Measurements from ENCODE around the gene NUDT7.

The NUDT7 gene

DNA sequence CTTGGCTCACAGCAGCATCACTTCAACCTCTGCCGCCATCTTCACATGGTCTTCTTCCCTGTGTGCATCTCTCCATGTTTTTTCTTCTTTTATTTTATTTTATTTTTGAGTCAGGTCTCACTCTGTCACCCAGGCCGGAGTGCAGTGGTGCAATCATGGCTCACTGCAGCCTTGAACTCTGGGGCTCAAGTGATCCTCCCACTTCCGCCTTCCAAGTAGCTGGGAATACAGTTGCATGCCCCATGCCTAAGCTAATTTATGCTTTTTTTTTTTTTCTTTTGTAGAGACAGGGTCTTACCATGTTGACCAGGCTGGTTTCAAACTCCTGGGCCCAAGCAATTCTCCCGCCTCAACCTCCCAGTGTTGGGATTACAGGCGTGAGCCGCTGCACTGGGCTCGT is 1.9 kb downstream of the NUDT7 start:
- no peak for DNase-seq (ENCODE audit: low read depth)

GRCh38 chr16:77729951-77730350 is 7.6 kb downstream of the NUDT7 start:
- DNase-seq (ENCODE audit: low read depth), result no peak

GRCh38 chr16:77732241-77732946 is 10.1 kb downstream of the NUDT7 start:
- DNase-seq (ENCODE audit: low read depth), result no peak

- no peak for DNase-seq (ENCODE audit: low read depth)
Measured at GRCh38 chr16:77736879-77737278, 14.6 kb downstream of the NUDT7 start.

DNA sequence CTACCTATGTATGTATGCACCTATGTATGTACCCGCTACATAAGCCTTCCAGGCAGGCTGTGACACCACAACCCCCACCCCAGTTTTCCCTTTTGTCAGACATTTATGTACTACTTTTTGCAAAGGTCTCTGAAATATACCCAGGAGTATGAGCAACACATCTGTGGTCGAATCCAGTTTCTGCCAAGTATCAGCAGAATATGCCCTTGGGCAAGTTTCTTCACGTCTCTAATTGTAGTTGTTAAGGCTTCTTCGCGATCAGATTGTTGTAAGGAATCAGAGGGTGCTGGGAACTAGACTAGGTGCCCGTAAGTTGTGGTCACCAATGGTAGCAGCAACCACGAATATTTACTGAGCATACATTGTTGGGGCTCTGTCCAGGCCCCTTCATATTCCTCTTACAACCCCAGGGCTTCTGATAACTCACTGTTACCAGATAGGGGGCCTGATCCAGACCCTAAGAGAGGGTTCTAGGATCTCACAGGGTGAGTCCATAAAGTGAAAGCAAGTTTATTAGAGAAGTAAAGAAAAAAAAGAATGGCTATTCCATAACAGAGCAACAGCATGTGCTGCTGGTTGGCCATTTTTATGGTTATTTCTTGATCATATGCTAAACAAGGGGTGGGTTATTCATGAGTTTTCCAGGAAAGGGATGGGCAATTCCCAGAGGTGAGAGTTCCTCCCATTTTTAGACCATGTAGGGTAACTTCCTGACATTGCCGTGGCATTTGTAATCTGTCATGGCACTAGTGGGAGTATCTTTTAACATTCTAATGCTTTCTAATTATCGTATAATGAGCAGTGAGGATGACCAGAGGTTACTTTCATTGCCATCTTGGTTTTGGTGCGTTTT is 16.6 kb downstream of the NUDT7 start:
- DNase-seq (ENCODE audit: low read depth), result no peak

DNA sequence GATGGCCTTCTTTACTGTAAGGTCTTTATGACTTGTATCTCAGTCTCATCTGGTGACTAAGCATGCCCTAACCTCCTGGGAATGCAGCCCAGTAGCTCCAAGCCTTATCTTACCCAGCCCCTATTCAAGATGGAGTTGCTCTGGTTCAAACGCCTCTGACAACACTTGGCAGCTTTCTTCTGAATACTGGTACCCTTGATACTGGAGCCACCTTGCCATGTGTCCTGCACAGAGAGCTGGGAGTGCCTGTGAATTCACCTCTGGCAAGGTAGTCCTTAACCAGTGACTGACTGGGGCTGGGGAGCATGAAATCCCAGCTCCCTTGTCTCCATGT is 17.2 kb downstream of the NUDT7 start:
- DNase-seq (ENCODE audit: low read depth), result no peak

GRCh38 chr16:77744141-77744540 is 21.8 kb downstream of the NUDT7 start:
- DNase-seq (ENCODE audit: low read depth), result no peak

- DNase-seq (ENCODE audit: low read depth), result no peak
Measured at GRCh38 chr16:77745972-77746371, 23.7 kb downstream of the NUDT7 start.

DNA sequence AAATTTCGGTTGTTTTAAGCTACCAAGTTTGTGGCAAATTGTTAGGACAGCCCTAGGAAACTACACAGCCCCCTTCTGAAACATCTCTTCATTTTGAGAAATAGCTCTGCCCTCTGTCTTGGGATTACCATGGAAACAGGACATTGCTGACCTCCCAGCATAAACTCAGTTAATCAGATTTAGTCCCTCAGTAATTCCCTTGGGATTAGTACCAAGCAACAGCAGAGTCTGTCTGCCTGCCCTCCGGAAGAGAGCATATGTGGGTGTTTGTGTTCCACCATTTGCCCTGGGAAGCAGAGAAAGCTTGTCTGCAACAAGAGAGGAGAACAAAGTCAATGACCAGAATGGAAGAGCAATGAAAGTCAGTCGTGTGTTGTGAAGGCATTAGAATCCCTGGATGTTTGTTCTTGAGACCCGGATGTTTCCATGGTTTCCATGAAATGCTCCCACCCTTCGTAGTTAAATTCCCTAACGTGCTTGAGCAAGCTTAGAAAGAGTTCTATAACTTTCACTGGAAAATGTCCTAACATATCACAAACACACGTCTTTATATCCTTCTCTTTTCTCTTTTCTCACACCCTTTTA is 26.2 kb downstream of the NUDT7 start:
- DNase-seq (ENCODE audit: low read depth), result no peak

- DNase-seq (ENCODE audit: low read depth), result no peak
Measured at GRCh38 chr16:77749415-77749814, 27.1 kb downstream of the NUDT7 start.

DNA sequence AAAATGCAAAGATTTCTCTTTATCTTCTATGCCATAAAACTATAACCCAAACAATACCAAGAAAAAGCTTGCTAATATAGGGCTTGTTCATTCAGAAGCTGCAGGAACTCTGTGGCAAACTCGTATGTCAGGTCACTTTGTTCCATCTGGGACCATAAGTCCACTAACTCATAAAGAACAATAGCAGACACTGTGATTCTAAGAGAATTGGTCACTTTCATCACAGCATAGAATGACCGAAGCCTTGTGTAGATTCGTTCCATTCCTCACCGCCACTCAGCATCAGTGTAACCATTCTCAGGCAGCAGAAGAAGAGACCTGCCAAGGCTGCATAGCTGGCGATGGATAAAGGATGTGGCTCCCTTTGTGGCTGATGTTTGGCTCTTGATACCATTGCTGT is 35.7 kb downstream of the NUDT7 start:
- no peak for DNase-seq (ENCODE audit: low read depth)

DNA sequence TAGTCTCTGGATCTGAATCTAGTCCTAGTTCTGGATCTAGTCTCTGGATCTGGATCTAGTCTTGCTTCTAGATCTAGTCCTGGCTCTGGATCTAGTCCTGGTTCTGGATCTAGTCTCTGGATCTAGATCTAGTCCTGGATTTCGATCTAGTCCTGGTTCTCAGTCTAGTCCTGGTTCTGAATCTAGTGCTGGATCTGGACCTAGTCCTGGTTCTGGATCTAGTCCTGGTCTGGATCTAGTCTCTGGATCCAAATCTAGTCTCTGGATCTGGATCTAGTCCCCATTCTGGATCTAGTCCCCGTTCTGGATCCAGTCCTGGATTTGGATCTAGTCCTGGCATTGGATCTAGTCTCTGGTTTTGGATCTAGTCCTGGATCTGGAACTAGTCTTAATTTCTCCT is 36.2 kb downstream of the NUDT7 start:
- no peak for DNase-seq (ENCODE audit: low read depth)

DNA sequence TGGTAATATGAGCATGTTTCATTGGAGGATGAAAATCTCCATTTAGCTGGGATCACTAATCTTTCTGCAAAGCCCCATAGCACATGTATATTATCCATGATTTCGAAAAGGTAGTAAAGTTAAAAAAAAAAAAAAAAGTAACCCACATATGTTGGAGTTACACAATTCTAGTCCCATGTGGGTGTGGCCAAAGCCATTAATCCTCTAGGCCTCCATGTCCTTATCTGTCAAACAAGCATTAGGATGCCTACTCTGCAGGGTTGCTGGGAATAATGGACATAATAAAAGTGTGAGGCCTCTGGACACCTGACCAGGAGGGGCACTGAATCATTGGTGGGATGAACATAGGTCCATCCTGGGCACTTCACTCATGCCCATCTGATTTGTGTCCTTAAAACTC is 36.9 kb downstream of the NUDT7 start:
- no peak for DNase-seq (ENCODE audit: low read depth)

DNA sequence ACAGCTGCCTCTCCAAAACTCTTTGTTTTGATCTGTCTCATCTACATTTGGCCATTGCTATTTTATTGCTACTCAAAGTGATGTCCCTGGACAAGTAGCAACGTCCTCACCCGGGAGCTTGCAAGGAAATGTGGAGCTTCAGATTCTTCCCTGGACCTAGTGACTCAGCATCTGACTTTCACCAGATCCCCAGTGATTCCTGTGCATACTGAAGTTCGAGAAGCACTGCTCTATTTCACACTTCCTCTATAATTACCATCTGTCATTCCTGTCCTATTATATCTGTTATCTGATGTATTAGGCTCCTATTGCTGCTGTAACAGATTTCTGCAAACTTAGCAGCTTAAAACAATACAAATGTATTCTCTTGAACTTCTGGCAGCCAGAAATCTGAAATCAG is 37.5 kb downstream of the NUDT7 start:
- DNase-seq (ENCODE audit: low read depth), result no peak

GRCh38 chr16:77760800-77761199 is 38.5 kb downstream of the NUDT7 start:
- no peak for DNase-seq (ENCODE audit: low read depth)

DNA sequence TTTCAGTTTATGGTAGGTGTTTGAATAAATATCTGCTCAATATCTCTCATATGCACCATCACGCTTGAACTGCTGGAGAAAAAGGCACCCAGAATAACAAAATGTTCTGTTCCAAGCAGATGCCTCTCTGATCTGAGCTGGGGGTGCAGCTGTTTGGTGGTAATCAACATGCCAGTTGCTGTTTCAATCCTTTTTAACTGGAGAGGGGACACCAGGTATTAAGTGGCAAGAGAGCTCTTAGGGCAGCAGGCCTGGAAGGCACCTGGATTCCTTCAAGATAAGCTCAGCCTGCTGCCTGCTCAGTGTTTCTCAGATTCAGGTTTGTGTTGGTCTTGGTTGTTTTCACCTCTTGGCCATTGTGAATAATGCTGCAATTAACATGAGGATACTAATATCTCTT is 38.9 kb downstream of the NUDT7 start:
- no peak for DNase-seq (ENCODE audit: low read depth)

DNA sequence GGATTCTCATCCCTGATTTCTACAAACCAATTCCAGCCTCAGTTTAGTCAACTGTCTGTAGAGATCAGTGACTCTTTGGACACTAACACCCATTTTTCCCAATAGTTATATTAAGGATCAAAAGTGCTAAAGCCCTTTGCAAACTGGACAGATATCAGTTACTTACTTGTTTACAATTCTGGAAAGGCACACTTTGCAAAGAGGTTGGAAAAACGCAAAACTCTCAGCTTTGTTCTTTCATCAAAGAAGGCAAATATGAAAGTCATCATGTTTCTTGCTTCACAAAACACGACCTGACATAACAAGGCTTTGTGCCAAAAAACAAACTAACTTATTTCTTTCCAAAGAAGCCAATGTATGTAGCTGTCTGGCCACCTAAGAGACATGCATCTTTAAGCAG is 39.9 kb downstream of the NUDT7 start:
- DNase-seq (ENCODE audit: low read depth), result no peak

GRCh38 chr16:77763994-77764393 is 41.7 kb downstream of the NUDT7 start:
- no peak for DNase-seq (ENCODE audit: low read depth)

DNA sequence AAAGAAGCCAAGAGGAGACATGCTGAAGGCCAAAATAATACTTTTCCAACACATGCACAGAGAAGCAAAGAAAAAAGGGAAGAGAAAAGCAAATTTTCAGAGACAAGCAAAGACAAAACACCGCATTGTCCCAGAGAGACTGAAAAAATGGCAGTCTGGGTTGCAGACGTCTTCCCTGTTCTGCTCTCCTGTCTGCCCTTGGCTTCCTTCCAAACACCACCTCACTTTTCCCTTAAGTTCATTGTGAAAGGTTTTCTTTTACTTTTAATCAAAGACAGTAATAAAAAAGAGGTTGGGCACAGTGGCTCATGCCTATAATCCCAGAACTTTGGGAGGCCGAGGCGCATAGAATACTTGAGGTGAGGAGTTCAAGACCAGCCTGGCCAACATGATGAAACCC is 44.9 kb downstream of the NUDT7 start:
- DNase-seq (ENCODE audit: low read depth), result no peak

DNA sequence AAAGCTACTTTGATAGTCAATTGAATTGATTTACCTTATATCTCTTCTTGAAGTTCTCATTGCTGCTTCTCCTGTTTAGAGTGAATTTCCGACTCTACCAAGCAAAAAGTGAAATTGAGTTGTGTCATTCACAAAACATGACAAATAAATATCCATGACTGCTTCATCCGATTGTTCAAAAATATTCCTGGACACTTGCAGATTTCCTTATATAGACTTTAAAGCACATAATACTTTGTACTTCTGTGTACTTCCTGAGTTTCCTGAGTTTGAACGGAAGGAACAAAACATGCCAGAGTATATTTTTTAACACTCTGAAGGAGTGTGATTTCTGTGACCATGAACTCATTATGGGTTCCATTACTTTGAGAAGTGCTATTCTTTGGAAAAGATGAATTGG is 45.5 kb downstream of the NUDT7 start:
- no peak for DNase-seq (ENCODE audit: low read depth)

- no peak for DNase-seq (ENCODE audit: low read depth)
Measured at GRCh38 chr16:77775911-77776909, 53.9 kb downstream of the NUDT7 start.

DNA sequence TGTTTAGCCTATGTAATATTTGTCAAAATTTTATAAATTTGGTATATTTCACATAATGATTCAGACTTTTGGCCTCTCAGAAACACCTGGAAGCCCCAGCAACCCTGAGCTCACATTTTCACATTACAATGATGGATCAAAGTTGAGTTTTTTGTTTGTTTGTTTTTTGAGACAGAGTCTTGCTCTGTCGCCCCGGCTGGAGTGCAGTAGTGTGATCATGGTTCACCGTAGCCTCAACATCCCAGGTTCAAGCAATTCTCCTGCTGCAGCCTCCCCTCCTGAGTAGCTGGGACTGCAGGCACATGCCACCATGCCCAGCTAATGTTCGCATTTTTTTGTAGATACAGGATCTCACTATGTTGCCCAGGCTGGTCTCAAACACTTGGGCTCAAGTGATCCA is 55.4 kb downstream of the NUDT7 start:
- no peak for DNase-seq (ENCODE audit: low read depth)
